HAP-1 (cell line): ENCODE results near the gene RHBDD1.

Experiments used
- DNase-seq, 2 experiments: peaks; one replicate each; pipeline ENCODE4 v3.0.0-alpha.2; 2016 to 2020; ENCODE audit warnings: low spot score in 2 of 2
- H3K27me3 ChIP-seq: fragments of 250-450 bp; sonication (Bioruptor Pico); 2 replicates; pipeline ENCODE4 v1.5.1; 2020; ENCODE audit warnings: low read depth, mild to moderate bottlenecking, moderate library complexity
- H3K36me3 ChIP-seq: fragments of 250-450 bp; sonication (Bioruptor Pico); replicated peaks from 2 replicates; pipeline ENCODE4 v1.5.1; 2020; ENCODE audit warnings: mild to moderate bottlenecking
- H3K4me1 ChIP-seq: fragments of 250-450 bp; sonication (Bioruptor Pico); 2 replicates; pipeline ENCODE4 v1.5.1; 2020; ENCODE audit warnings: mild to moderate bottlenecking
- H3K4me3 ChIP-seq: fragments of 250-450 bp; sonication (Bioruptor Pico); 2 replicates; pipeline ENCODE4 v1.5.1; 2020; ENCODE audit warnings: mild to moderate bottlenecking, moderate library complexity
- H3K9me3 ChIP-seq: fragments of 250-450 bp; sonication (Bioruptor Pico); 2 replicates; pipeline ENCODE4 v1.5.1; 2020; ENCODE audit warnings: mild to moderate bottlenecking, moderate library complexity
- in situ Hi-C: fragments of 300-500 bp; cut with MboI; formaldehyde crosslinking; loops from 3 replicates; pipeline ENCODE4 v1.14.3; 2020; ENCODE audit warnings: low sequenced_read_pairs, inconsistent platforms, mixed read lengths

The RHBDD1 gene

GRCh38 chr2:226796012-226796839, 39.6 kb upstream of the RHBDD1 start:
- no peaks in the 10 kb centered on the region for H3K9me3 ChIP-seq
- no peaks in the 10 kb centered on the region for H3K27me3 ChIP-seq
- no peaks in the 10 kb centered on the region for H3K36me3 ChIP-seq
- no peak for DNase-seq
- H3K4me3 ChIP-seq = no peak overlapping the region
- in situ Hi-C loops = loop anchor here (10.0 to 25.0 kb wide), 2 partner anchors 189 to 1134 kb away; no protein-coding TSS in a partner anchor
- peaks cover under 1% of the 10 kb centered on the region for H3K4me1 ChIP-seq

DNA sequence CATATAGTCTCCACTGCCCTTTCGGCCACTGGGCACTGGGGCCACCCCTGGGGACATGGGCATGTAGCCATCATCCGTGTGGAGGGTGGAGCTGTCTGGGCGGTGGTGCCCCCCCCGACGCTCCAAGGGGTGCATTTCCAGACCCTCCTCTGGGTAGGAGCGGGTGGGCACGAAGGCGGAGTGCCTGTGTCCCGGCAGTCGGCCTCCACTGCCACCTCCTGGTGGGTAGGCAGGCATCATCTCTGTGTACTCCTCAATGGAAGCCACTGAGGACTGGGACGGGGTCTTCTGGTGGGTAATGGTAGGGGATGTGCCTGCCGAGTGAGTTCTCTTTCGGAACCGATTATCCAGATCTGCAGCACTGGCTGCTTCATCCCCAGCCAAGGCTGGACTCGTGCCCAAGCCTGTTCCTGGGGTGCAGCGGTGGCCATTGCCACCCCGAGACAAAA, 39.0 kb upstream of the RHBDD1 start:
- no peaks in the 10 kb centered on the region; the same call in 1 of the 2 replicates for H3K4me1 ChIP-seq
- H3K9me3 ChIP-seq = no peaks in the 10 kb centered on the region
- no peak overlapping the region for H3K4me3 ChIP-seq
- in situ Hi-C loops = loop anchor here (10.0 to 25.0 kb wide), 2 partner anchors 188 to 1135 kb away; no protein-coding TSS in a partner anchor
- H3K36me3 ChIP-seq = no peaks in the 10 kb centered on the region
- no peak for DNase-seq
- no peaks in the 10 kb centered on the region for H3K27me3 ChIP-seq

GRCh38 chr2:226797289-226797988, 38.4 kb upstream of the RHBDD1 start:
- Histone ChIP-seq H3K36me3 (no peaks in the 10 kb centered on the region), H3K4me3 (no peak overlapping the region), H3K4me1 (no peaks in the 10 kb centered on the region; the same call in 1 of the 2 replicates), H3K9me3 (no peaks in the 10 kb centered on the region), H3K27me3 (no peaks in the 10 kb centered on the region)
- DNase-seq = no peak
- in situ Hi-C loops = loop anchor here (10.0 to 25.0 kb wide), 2 partner anchors 187 to 1135 kb away; no protein-coding TSS in a partner anchor

- Histone ChIP-seq H3K36me3 (no peaks in the 10 kb centered on the region), H3K9me3 (no peaks in the 10 kb centered on the region), H3K4me1 (no peaks in the 10 kb centered on the region; the same call in 1 of the 2 replicates), H3K4me3 (no peak overlapping the region), H3K27me3 (no peaks in the 10 kb centered on the region)
- no peak for DNase-seq
- in situ Hi-C loops = loop anchor here (10.0 to 25.0 kb wide), 2 partner anchors 187 to 1136 kb away; no protein-coding TSS in a partner anchor
Measured at GRCh38 chr2:226797989-226798421, 37.8 kb upstream of the RHBDD1 start.

GRCh38 chr2:226798422-226799210, 37.2 kb upstream of the RHBDD1 start:
- no peak for DNase-seq
- Histone ChIP-seq H3K4me3 (peak overlapping the region; percentile 60), H3K4me1 (no peaks in the 10 kb centered on the region; the same call in 1 of the 2 replicates)

GRCh38 chr2:226799211-226799975, 36.5 kb upstream of the RHBDD1 start, which contains the start of gene IRS1:
IRS1 (minus strand) TSS chr2:226799820; CDS start chr2:226798738, 1,082 bp downstream.
- Histone ChIP-seq H3K9me3 (no peaks in the 10 kb centered on the region), H3K36me3 (no peaks in the 10 kb centered on the region), H3K4me3 (peak within 1 kb of the TSS; percentile 60), H3K27me3 (no peaks in the 10 kb centered on the region), H3K4me1 (no peaks in the 10 kb centered on the region)
- DNase-seq = peak; percentile 68 to 79
- in situ Hi-C loops = loop anchor here (10.0 to 25.0 kb wide), 2 partner anchors 185 to 1137 kb away; no protein-coding TSS in a partner anchor

More at GRCh38 chr2:226798422-226799210, 37.2 kb upstream of the RHBDD1 start:
- H3K36me3 ChIP-seq = no peaks in the 10 kb centered on the region
- H3K9me3 ChIP-seq = no peaks in the 10 kb centered on the region
- in situ Hi-C loops = loop anchor here (10.0 to 25.0 kb wide), 2 partner anchors 186 to 1136 kb away; no protein-coding TSS in a partner anchor
- H3K27me3 ChIP-seq = no peaks in the 10 kb centered on the region

- peak overlapping the region; percentile 60 for H3K4me3 ChIP-seq
- no peaks in the 10 kb centered on the region for H3K27me3 ChIP-seq
- no peaks in the 10 kb centered on the region for H3K36me3 ChIP-seq
- DNase-seq = no peak
- H3K9me3 ChIP-seq = no peaks in the 10 kb centered on the region
- H3K4me1 ChIP-seq = no peaks in the 10 kb centered on the region
- in situ Hi-C loops = loop anchor here (10.0 to 25.0 kb wide), 2 partner anchors 185 to 1138 kb away; no protein-coding TSS in a partner anchor
Measured at GRCh38 chr2:226799976-226800940, 35.6 kb upstream of the RHBDD1 start.

DNA sequence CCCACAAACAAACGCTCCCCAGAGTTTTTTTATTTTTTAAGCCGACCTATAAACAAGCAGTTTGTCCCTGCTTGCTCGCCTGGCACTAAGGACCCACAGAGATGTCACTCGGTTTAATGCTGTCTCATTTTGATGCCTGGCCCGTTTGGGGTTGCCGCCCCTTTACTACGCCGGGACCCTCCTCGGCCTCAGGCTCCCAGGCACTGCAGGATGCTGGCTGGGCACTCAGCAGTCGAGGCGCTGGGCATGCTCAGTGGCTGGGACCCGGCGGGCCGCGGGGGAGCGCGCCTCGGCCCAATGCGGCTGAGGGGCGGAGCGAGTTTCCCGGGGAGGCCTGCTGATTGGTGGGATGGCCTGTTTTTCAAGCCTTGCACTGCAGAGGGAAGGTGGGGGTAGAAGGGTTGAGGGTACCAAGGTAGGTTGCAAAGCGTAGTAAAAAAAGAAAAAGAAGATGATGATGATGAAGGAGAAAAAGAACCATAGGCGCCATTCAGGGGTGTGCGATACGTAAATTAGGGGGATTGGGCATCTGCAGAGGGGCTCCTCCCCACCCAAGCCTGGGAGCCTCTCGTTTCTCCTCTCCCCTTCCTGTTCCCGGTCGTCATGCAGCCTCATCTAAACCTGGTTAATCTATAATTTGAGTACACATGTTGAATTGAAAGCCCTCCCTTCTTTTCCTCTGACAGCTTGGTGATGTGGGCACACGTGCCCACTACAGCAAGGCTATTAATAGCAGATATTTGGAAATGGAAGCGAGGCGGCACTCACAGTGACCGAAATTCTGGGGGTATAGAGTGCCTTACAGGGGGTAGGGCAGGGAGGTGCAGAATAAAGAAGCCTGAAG, 34.7 kb upstream of the RHBDD1 start:
- DNase-seq = peak in 1 of 2 experiments; percentile 31
- H3K36me3 ChIP-seq = no peaks in the 10 kb centered on the region
- no peak overlapping the region for H3K4me3 ChIP-seq
- H3K4me1 ChIP-seq = no peaks in the 10 kb centered on the region
- in situ Hi-C loops = no loop called here
- H3K27me3 ChIP-seq = no peaks in the 10 kb centered on the region
- no peaks in the 10 kb centered on the region for H3K9me3 ChIP-seq

GRCh38 chr2:226802573-226802972, 33.3 kb upstream of the RHBDD1 start:
- Histone ChIP-seq H3K27me3 (no peaks in the 10 kb centered on the region), H3K4me1 (no peaks in the 10 kb centered on the region), H3K9me3 (no peaks in the 10 kb centered on the region), H3K36me3 (no peaks in the 10 kb centered on the region), H3K4me3 (no peak overlapping the region)
- peak; percentile 7 to 59 for DNase-seq
- in situ Hi-C loops = no loop called here

GRCh38 chr2:226803410-226803809, 32.4 kb upstream of the RHBDD1 start:
- Histone ChIP-seq H3K27me3 (no peaks in the 10 kb centered on the region), H3K36me3 (no peaks in the 10 kb centered on the region), H3K9me3 (no peaks in the 10 kb centered on the region), H3K4me1 (no peaks in the 10 kb centered on the region), H3K4me3 (no peak overlapping the region)
- no peak for DNase-seq
- in situ Hi-C loops = no loop called here

DNA sequence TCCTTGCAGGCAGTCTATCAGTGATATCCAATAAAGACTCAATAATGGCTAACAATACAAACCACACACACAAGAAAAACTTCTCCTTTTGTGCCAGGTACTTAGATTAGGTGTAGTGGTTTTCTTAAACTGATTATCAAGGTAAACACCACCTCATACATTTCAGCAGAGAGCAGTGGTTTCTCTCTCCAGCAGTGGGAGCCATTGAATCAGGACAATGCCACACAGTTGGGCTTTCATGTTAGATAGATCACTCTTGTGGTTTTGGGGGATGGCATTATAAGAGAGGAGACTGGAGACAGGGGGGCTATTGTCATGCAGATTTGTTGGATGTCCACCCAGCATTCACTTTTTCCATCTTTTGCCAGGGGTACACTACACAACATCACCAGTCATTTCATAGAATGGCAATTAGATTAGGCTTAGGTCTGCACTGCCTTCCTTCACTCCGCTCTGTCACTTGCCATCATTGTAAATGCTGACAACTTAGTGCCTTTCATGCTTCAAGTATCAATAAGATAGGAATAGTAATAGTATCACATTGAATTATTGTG, 22.6 kb upstream of the RHBDD1 start:
- in situ Hi-C loops = no loop called here
- no peak for DNase-seq
- H3K4me3 ChIP-seq = no peak overlapping the region

More for the DNA sequence above, 22.6 kb upstream of the RHBDD1 start:
- no peaks in the 10 kb centered on the region for H3K9me3 ChIP-seq
- H3K4me1 ChIP-seq = no peaks in the 10 kb centered on the region
- no peaks in the 10 kb centered on the region for H3K27me3 ChIP-seq
- H3K36me3 ChIP-seq = no peaks in the 10 kb centered on the region
